ENCODE data around the gene IFI27L1. TPM values are rescaled to one million over a fixed set of nuclear protein-coding genes. Genes with fewer than 3 reads are reported as not detected.

Gene IFI27L1
- total RNA-seq, 1 experiment from 2014 or later, result 26.0 TPM

- H3K4me3 ChIP-seq (replicated peaks in 1 of 2; ENCODE audit: low read depth in 1 of 2, low read length in 2 of 2), result no peak overlapping the region
- no peaks in the 10 kb centered on the region; the same call in 1 of the 2 replicates for H3K79me2 ChIP-seq (ENCODE audit: insufficient read depth, low read length)
- H3K9me3 ChIP-seq (ENCODE audit: control insufficient read depth in 1 of 2, insufficient read depth in 1 of 2, low read depth in 1 of 2, low read length in 2 of 2), result no peaks in the 10 kb centered on the region
- no peaks in the 10 kb centered on the region for H4K20me1 ChIP-seq (ENCODE audit: insufficient read depth)
- H3K9me2 ChIP-seq (ENCODE audit: insufficient read depth), result no peaks in the 10 kb centered on the region
- CTCF ChIA-PET, result no interaction called here
- H3K36me3 ChIP-seq (ENCODE audit: control insufficient read depth in 1 of 2, insufficient read depth in 2 of 2, low read length in 2 of 2), result peaks cover 24 to 40% of the 10 kb centered on the region in 2 experiments; a peak in 3 of 4 replicates
- no peak overlapping the region for H3K9ac ChIP-seq (ENCODE audit: low read length)
- BruUV-seq (replicated peaks), result no TSS peak
- no peaks in the 10 kb centered on the region for H3K4me1 ChIP-seq (ENCODE audit: control insufficient read depth in 1 of 2, insufficient read depth in 2 of 2, low read length in 2 of 2)
- no peak overlapping the region for H2AFZ ChIP-seq (ENCODE audit: low read depth, low read length, poor library complexity, severe bottlenecking)
- POLR2A ChIA-PET, result no interaction called here
- TF ChIP-seq SRF (IDR thresholded peaks at IDR 0.05; ENCODE audit: low read depth), result no peak
- TF ChIP-seq TCF7L2 (IDR thresholded peaks at IDR 0.05; ENCODE audit: borderline replicate concordance, extremely low read depth, insufficient read depth, insufficient read length), result no peak
- TF ChIP-seq FOSL1 (IDR thresholded peaks at IDR 0.05; ENCODE audit: low read depth), result no peak
- TF ChIP-seq ZFX (IDR thresholded peaks at IDR 0.05), result no peak
- TF ChIP-seq ELF1 (IDR thresholded peaks at IDR 0.05; ENCODE audit: borderline replicate concordance, low read depth), result no peak
- no peak for TF ChIP-seq EZH2 (IDR thresholded peaks at IDR 0.05)
- no peak for TF ChIP-seq CTCF (IDR thresholded peaks at IDR 0.05 in 2 of 3, conservative IDR thresholded peaks at IDR 0.05 in 1 of 3; ENCODE audit: borderline replicate concordance in 1 of 3, insufficient read depth in 1 of 3, low read depth in 2 of 3, low read length in 2 of 3)
- no peak for TF ChIP-seq CBX3 (IDR thresholded peaks at IDR 0.05; ENCODE audit: low read depth)
- no peak for TF ChIP-seq RAD21 (IDR thresholded peaks at IDR 0.05; ENCODE audit: low read depth)
- no peak for TF ChIP-seq REST (IDR thresholded peaks at IDR 0.05; ENCODE audit: low read depth)
- TF ChIP-seq ZNF274 (IDR thresholded peaks at IDR 0.05; ENCODE audit: low read depth, low read length), result no peak
- TF ChIP-seq POLR2AphosphoS5 (IDR thresholded peaks at IDR 0.05; ENCODE audit: low read depth, low read length), result no peak
- no peak for TF ChIP-seq ZBTB33 (IDR thresholded peaks at IDR 0.05; ENCODE audit: extremely low read depth, insufficient replicate concordance, low read length)
- TF ChIP-seq EZH2phosphoT487 (IDR thresholded peaks at IDR 0.05; ENCODE audit: borderline replicate concordance), result no peak
- no peak for TF ChIP-seq JUND (IDR thresholded peaks at IDR 0.05)
- no peak for TF ChIP-seq EGR1 (IDR thresholded peaks at IDR 0.05; ENCODE audit: low read depth)
- no peak for TF ChIP-seq YY1 (IDR thresholded peaks at IDR 0.05; ENCODE audit: extremely low read depth, insufficient replicate concordance, low read depth, low read length)
- TF ChIP-seq POLR2A (IDR thresholded peaks at IDR 0.05; ENCODE audit: borderline replicate concordance, extremely low read depth, insufficient read depth, insufficient read length), result no peak
- no peak for TF ChIP-seq CEBPB (IDR thresholded peaks at IDR 0.05; ENCODE audit: low read depth)
- no peak for DNase-seq (ENCODE audit: low read depth, low spot score)
- no peaks in the 10 kb centered on the region for H3K27me3 ChIP-seq (ENCODE audit: insufficient read depth, low read length)
- ATAC-seq, result no peak
- intact Hi-C loops (cut with micrococcal nuclease), result no loop called here
- RAD21 ChIA-PET (ENCODE audit: low non-redundant PET in 1 of 2, low total read pairs in 2 of 2, uncharacterized antibody in 2 of 2, unreplicated experiment in 2 of 2), result no interaction called here
- H3K4me2 ChIP-seq (ENCODE audit: low read length), result no peak overlapping the region
- H3K27ac ChIP-seq (ENCODE audit: low read depth, low read length), result no peak overlapping the region
Measured at GRCh38 chr14:94046696-94047250, 34.3 kb upstream of the IFI27L1 start.

All from HCT116 (cell line).